Activated CD4-positive, alpha-beta T cell treated with anti-CD3 and anti-CD28 coated beads, Interleukin-2, amount 10 ng/mL, durations not matched to agents 7 days and 5 days (primary cell): ENCODE measurements around the gene ASTN1. TPM values are rescaled to one million over a fixed set of nuclear protein-coding genes. Genes with fewer than 3 reads are reported as not detected.

Experiments
- CTCF ChIA-PET: fragments of 350-600 bp; sonication (Branson Sonifier 250); formaldehyde crosslinking; loops from one replicate; lab custom pipeline; 2021; ENCODE audit warnings: antibody characterized with exemption; lab: Charles Lee
- POLR2A ChIA-PET: fragments of 350-600 bp; sonication (Branson Sonifier 250); formaldehyde crosslinking; loops from one replicate; lab custom pipeline; 2021; ENCODE audit warnings: antibody characterized with exemption; lab: Charles Lee
- DNase-seq: peaks from one replicate; pipeline ENCODE4 v3.0.0-alpha.2; 2020
- H3K27ac Mint-ChIP-seq: one replicate; pipeline ENCODE4 v1.8.0; 2021; ENCODE audit warnings: mild to moderate bottlenecking, moderate library complexity, mixed read lengths
- H3K27me3 Mint-ChIP-seq: one replicate; pipeline ENCODE4 v1.8.0; 2021; ENCODE audit warnings: mixed read lengths
- H3K36me3 Mint-ChIP-seq: one replicate; pipeline ENCODE4 v1.8.0; 2021; ENCODE audit warnings: low read depth, mixed read lengths
- H3K4me1 Mint-ChIP-seq: one replicate; pipeline ENCODE4 v1.8.0; 2021; ENCODE audit warnings: mixed read lengths
- H3K4me3 Mint-ChIP-seq: one replicate; pipeline ENCODE4 v1.8.0; 2021; ENCODE audit warnings: mild to moderate bottlenecking, moderate library complexity, mixed read lengths
- H3K9me3 Mint-ChIP-seq: one replicate; pipeline ENCODE4 v1.8.0; 2021; ENCODE audit warnings: mixed read lengths
- microRNA-seq: library from miRNA; unstranded; fragments of <30 nt; microRNA quantifications from one replicate; pipeline ENCODE4 v1.2.0, GENCODE V29; 2021; ENCODE audit warnings: borderline microRNAs expressed, borderline replicate concordance
- total RNA-seq, 2 experiments: library from RNA; stranded (reverse); gene quantifications; one replicate each; pipeline ENCODE4 v1.2.3, GENCODE V29; 2021

ASTN1 gene
- total RNA-seq, 2 experiments from 2014 or later: not detected

DNA sequence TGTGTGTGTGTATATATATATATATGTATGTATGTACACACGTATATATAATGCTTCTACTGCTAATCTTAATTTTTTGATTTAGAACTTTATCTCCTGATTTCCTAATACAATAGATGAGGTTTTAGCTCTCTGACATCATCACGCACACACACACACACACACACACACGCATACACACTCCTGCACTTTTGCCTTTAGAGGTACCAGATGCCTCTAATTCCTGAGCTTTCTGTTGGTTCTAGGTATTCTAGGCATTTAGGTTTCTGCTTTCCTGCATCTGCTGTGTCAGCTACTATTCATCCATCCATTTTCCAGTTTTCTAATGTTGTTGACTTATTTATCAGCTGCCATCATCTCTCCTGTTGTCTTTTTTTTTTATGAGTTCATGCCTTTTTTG lies 348.3 kb downstream of the ASTN1 start:
- no peaks in the 10 kb centered on the region for H3K36me3 Mint-ChIP-seq
- H3K27me3 Mint-ChIP-seq: no peaks in the 10 kb centered on the region
- no peak overlapping the region for H3K4me3 Mint-ChIP-seq
- no peak for DNase-seq
- H3K27ac Mint-ChIP-seq: no peak overlapping the region
- ChIA-PET CTCF (no interaction called here), POLR2A (no interaction called here)
- no peaks in the 10 kb centered on the region for H3K9me3 Mint-ChIP-seq
- no peaks in the 10 kb centered on the region for H3K4me1 Mint-ChIP-seq

DNA sequence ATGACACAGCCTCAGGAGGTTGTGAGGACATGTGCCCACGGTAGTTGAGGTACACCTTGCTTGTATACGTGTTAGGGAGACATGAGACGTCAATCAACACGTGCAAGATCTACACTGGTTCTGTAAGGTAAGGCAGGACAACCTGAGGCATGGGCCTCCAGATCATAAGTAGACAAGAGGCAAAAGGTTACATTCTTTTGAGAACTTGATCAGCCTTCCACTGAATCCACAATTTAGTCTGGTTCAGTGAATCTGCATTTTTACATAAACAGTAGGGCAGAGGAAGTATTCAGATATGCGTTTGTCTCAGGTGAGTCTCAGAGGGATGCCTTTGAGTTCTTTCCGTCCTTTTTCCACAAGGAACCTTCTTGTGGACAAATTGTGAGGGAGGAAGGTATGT lies 348.9 kb downstream of the ASTN1 start:
- no peaks in the 10 kb centered on the region for H3K36me3 Mint-ChIP-seq
- CTCF ChIA-PET: no interaction called here
- no peak overlapping the region for H3K4me3 Mint-ChIP-seq
- H3K9me3 Mint-ChIP-seq: no peaks in the 10 kb centered on the region
- no peaks in the 10 kb centered on the region for H3K27me3 Mint-ChIP-seq
- DNase-seq: no peak
- no peak overlapping the region for H3K27ac Mint-ChIP-seq
- no peaks in the 10 kb centered on the region for H3K4me1 Mint-ChIP-seq
- POLR2A ChIA-PET: no interaction called here

DNA sequence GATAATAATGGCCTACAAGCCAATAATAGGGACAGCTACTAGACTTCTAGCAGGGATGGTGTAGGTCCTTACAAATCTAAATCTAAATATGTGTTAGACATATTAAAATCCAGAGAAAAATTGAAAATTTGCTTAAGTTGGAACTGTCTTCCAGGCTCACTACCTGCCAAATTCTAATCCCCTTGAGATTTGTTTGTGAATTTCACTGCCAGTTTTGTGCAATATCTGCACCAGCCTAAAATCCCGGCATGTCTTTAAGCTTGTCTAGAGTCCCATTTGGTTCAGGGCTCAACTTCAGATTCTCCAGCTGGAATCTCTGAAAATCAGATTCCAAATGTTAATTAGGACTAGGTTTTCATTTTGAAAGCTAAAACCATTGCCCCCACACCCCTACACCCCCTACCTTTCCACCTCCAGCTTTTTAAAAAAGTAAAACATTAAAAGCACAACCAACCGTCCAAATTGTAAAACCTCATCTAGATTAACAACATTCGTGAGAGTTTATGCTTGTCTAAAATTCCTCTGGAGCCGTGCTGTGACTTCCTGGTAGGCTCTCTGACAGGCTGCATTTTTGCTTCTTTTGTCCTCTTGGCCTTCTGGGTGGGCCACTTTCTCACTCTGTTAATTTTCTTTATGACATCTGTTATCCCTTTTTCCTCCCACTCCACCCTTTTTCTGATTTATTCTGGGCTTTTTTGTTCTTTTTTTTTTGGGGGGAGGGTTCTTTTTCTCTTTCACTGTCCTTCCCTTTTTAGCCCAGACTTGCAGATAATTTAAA lies 352.8 kb downstream of the ASTN1 start:
- no peaks in the 10 kb centered on the region for H3K27me3 Mint-ChIP-seq
- H3K4me1 Mint-ChIP-seq: no peaks in the 10 kb centered on the region
- POLR2A ChIA-PET: no interaction called here
- no peak overlapping the region for H3K4me3 Mint-ChIP-seq
- DNase-seq: no peak
- CTCF ChIA-PET: no interaction called here
- H3K9me3 Mint-ChIP-seq: no peaks in the 10 kb centered on the region
- no peak overlapping the region for H3K27ac Mint-ChIP-seq
- H3K36me3 Mint-ChIP-seq: no peaks in the 10 kb centered on the region

DNA sequence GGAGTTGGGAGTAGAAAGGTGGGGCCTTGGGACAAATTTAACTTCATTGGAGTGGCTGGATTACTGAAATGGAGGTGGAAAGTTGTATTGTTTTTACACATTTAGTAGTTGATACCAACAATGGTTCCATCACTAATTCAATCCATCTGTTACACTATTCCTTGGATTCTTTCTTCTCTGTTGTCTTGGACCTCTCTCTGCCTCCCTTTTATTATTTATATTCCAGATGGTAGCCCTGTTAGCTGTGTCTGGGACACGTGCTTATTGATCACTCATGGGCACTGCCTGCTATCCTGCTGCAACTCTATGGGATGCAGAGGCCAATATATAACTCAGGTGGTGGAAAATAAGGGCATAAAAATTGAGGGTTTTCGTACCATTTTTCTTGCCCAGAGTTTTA lies 355.2 kb downstream of the ASTN1 start:
- no peak overlapping the region for H3K4me3 Mint-ChIP-seq
- H3K4me1 Mint-ChIP-seq: no peaks in the 10 kb centered on the region
- H3K27me3 Mint-ChIP-seq: no peaks in the 10 kb centered on the region
- ChIA-PET POLR2A (no interaction called here), CTCF (no interaction called here)
- no peak for DNase-seq
- no peaks in the 10 kb centered on the region for H3K9me3 Mint-ChIP-seq
- no peak overlapping the region for H3K27ac Mint-ChIP-seq
- no peaks in the 10 kb centered on the region for H3K36me3 Mint-ChIP-seq

Small RNAs within 50 kb of the gene (microRNA-seq; reads per million reads assigned to microRNA genes)
- not detected for gene MIR488

Other genes starting within 250 kb of the ASTN1 start
- not detected for gene BRINP2, start 6.2 kb upstream of the ASTN1 start, total RNA-seq